ENCODE data around the gene GRIN2A. TPM values are rescaled to one million over a fixed set of nuclear protein-coding genes. Genes with fewer than 3 reads are reported as not detected.

Gene GRIN2A
- total RNA-seq, 2 donors from 2014 or later = 0.27 to 2.5 TPM

DNA sequence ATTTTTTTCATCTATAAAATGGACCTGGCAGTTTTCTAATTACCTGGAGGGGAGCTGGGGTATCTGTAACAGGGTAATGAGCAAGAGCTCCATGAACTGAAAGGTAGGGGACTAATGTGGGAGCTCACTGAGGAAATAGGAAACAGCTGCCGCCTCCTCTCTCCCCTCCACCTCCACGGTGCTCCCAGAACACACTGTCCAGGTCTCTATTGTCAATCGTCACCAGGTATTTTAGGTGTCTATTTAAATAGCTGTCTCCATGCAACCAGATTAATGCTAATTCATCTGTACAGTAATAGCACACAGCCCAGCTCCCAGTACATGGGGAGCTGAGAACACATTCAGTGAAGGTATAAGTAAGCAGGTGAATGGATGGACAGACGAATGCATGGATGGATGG lies 233.3 kb downstream of the GRIN2A start:
- no peak overlapping the region for H3K4me3 ChIP-seq
- H3K27ac ChIP-seq = no peak overlapping the region
- no peaks in the 10 kb centered on the region for H3K9me3 ChIP-seq
- ATAC-seq (ENCODE audit: insufficient number of reproducible peaks, low FRiP score, low read depth) (no peak), DNase-seq (ENCODE audit: low spot score) (no peak)
- H3K4me1 ChIP-seq (ENCODE audit: control insufficient read depth in 1 of 2, low read depth in 2 of 2) = peaks cover 1 to 12% of the 10 kb centered on the region in 2 donors
- TF ChIP-seq, protein P1, sequence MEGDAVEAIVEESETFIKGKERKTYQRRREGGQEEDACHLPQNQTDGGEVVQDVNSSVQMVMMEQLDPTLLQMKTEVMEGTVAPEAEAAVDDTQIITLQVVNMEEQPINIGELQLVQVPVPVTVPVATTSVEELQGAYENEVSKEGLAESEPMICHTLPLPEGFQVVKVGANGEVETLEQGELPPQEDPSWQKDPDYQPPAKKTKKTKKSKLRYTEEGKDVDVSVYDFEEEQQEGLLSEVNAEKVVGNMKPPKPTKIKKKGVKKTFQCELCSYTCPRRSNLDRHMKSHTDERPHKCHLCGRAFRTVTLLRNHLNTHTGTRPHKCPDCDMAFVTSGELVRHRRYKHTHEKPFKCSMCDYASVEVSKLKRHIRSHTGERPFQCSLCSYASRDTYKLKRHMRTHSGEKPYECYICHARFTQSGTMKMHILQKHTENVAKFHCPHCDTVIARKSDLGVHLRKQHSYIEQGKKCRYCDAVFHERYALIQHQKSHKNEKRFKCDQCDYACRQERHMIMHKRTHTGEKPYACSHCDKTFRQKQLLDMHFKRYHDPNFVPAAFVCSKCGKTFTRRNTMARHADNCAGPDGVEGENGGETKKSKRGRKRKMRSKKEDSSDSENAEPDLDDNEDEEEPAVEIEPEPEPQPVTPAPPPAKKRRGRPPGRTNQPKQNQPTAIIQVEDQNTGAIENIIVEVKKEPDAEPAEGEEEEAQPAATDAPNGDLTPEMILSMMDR (IDR thresholded peaks at IDR 0.05) = no peak
- H3K36me3 ChIP-seq = no peaks in the 10 kb centered on the region
- no peaks in the 10 kb centered on the region for H3K27me3 ChIP-seq (replicated peaks; ENCODE audit: insufficient read depth)

- H3K27ac ChIP-seq = no peak overlapping the region
- H3K9me3 ChIP-seq = no peaks in the 10 kb centered on the region
- H3K27me3 ChIP-seq (replicated peaks; ENCODE audit: insufficient read depth) = no peaks in the 10 kb centered on the region
- H3K4me1 ChIP-seq (ENCODE audit: control insufficient read depth in 1 of 2, low read depth in 2 of 2) = peaks cover 0 to 6% of the 10 kb centered on the region in 2 donors
- DNase-seq (ENCODE audit: low spot score) (no peak), ATAC-seq (ENCODE audit: insufficient number of reproducible peaks, low FRiP score, low read depth) (no peak)
- no peaks in the 10 kb centered on the region for H3K36me3 ChIP-seq
- TF ChIP-seq, protein P1 (IDR thresholded peaks at IDR 0.05) = no peak
- H3K4me3 ChIP-seq = no peak overlapping the region
These were observed 236.1 kb downstream of the GRIN2A start for GRCh38 chr16:9946022-9946720.

GRCh38 chr16:9943121-9943520 lies 239.1 kb downstream of the GRIN2A start:
- Histone ChIP-seq H3K4me1 (ENCODE audit: control insufficient read depth in 1 of 2, low read depth in 2 of 2) (peaks cover 0 to 5% of the 10 kb centered on the region in 2 donors), H3K27me3 (replicated peaks; ENCODE audit: insufficient read depth) (no peaks in the 10 kb centered on the region), H3K9me3 (no peaks in the 10 kb centered on the region), H3K36me3 (no peaks in the 10 kb centered on the region), H3K4me3 (no peak overlapping the region), H3K27ac (no peak overlapping the region)
- ATAC-seq (ENCODE audit: insufficient number of reproducible peaks, low FRiP score, low read depth) = no peak
- no peak for DNase-seq (ENCODE audit: low spot score)
- TF ChIP-seq, protein P1 (IDR thresholded peaks at IDR 0.05) = no peak

GRCh38 chr16:9941245-9941644 lies 241.0 kb downstream of the GRIN2A start:
- Histone ChIP-seq H3K27me3 (replicated peaks; ENCODE audit: insufficient read depth) (no peaks in the 10 kb centered on the region), H3K4me1 (ENCODE audit: control insufficient read depth in 1 of 2, low read depth in 2 of 2) (no peaks in the 10 kb centered on the region), H3K27ac (no peak overlapping the region), H3K4me3 (no peak overlapping the region), H3K36me3 (no peaks in the 10 kb centered on the region), H3K9me3 (no peaks in the 10 kb centered on the region)
- no peak for DNase-seq (ENCODE audit: low spot score)
- TF ChIP-seq, protein P1 (IDR thresholded peaks at IDR 0.05) = no peak
- no peak for ATAC-seq (ENCODE audit: insufficient number of reproducible peaks, low FRiP score, low read depth)

DNA sequence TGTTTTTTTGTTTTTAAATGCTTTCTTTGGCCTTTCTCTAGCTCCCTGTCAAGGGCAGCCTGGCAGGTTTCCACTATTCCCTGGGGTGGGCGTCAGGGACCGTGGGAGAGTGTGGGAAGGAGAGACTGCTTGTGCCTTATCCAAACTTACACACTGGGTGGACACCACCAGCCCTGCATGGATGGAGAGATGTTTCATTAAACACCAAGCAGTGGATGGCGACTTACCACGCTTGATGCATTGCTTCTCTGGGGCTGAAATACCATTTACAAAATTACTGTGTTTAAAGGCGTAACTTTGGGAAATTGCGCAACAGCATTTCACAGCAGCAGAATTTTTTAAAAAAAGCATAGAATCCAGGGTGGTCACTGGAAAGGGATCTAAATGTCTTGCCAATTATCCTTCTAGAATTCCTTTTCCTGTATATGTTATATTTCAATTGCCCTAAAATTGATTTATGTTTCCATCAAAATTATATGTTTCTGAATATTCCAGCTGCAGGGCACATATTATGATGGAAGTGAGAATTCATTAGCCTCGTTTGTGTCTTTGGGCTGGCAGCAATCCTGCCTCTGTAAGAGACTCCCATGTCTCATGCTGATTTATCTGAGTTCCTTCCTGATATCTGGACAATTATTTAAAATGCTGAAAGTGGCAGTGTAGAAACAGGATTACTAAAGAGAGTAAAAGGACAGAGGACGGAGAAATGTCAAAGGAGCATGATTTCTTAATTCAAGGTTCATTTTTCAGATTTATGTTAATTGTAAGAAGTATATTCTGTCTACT lies 247.3 kb downstream of the GRIN2A start:
- Histone ChIP-seq H3K9me3 (no peaks in the 10 kb centered on the region), H3K36me3 (no peaks in the 10 kb centered on the region), H3K27ac (no peak overlapping the region), H3K4me1 (ENCODE audit: control insufficient read depth in 1 of 2, low read depth in 2 of 2) (peaks cover 0 to 30% of the 10 kb centered on the region in 2 donors), H3K4me3 (no peak overlapping the region), H3K27me3 (replicated peaks; ENCODE audit: insufficient read depth) (no peaks in the 10 kb centered on the region)
- TF ChIP-seq, protein P1 (IDR thresholded peaks at IDR 0.05) = no peak
- DNase-seq (ENCODE audit: low spot score) = peak; percentile 7
- no peak for ATAC-seq (ENCODE audit: insufficient number of reproducible peaks, low FRiP score, low read depth)
